ENCODE results near the gene NECAP2. TPM values are rescaled to one million over a fixed set of nuclear protein-coding genes. Genes with fewer than 3 reads are reported as not detected.

NECAP2 gene
- total RNA-seq, 1 donor from 2014 or later, result 48.2 TPM

DNA sequence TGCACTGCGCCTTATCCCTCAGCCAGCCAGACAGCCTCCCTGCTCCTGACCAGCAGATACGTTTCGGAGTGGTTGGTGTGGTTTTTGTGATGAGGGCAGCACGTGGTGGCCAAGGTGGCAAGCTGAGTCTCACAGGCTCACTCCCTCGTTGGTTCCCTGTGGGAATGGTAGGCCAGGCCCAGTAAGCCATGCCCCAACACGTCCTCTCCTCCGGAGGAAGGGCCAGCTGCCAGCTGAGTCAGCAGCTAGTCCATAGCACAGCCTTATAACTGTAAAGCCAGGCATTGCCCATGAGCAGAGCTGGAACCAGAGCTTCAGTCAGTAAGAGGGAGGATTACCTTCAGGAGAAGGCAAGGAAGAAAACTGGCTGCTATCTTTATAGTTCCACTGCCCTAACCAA lies 43.9 kb upstream of the NECAP2 start:
- Mint-ChIP-seq H3K9me3 (no peaks in the 10 kb centered on the region), H3K4me1 (ENCODE audit: unreplicated experiment) (peaks cover 13% of the 10 kb centered on the region), H3K4me3 (no peak overlapping the region), H3K27ac (no peak overlapping the region), H3K36me3 (peaks cover 12% of the 10 kb centered on the region), H3K27me3 (no peaks in the 10 kb centered on the region)
- TF ChIP-seq, protein P1, sequence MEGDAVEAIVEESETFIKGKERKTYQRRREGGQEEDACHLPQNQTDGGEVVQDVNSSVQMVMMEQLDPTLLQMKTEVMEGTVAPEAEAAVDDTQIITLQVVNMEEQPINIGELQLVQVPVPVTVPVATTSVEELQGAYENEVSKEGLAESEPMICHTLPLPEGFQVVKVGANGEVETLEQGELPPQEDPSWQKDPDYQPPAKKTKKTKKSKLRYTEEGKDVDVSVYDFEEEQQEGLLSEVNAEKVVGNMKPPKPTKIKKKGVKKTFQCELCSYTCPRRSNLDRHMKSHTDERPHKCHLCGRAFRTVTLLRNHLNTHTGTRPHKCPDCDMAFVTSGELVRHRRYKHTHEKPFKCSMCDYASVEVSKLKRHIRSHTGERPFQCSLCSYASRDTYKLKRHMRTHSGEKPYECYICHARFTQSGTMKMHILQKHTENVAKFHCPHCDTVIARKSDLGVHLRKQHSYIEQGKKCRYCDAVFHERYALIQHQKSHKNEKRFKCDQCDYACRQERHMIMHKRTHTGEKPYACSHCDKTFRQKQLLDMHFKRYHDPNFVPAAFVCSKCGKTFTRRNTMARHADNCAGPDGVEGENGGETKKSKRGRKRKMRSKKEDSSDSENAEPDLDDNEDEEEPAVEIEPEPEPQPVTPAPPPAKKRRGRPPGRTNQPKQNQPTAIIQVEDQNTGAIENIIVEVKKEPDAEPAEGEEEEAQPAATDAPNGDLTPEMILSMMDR (conservative IDR thresholded peaks at IDR 0.05), result no peak
- no peak for DNase-seq (ENCODE audit: extremely low spot score, unreplicated experiment)

DNA sequence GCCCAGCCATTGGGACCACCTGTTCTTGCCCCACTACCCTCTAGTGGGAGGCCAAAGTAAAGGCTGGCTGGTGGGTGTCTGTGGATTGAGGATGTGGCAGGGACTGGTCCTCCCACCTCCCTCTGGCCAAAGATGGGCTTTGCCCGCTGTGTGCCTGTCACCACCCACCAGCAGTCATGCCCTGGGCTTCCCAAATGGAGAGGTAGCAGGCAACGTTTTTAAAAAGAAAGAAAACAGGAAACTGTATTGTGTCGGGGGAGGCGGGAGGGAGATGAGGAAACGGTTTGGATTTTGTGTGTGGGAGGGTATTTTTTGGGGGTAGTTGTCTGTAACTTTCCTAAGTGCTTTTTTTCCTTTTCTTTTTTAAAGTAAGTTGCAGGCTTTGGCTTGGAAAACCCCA lies 43.4 kb upstream of the NECAP2 start:
- H3K4me1 Mint-ChIP-seq (ENCODE audit: unreplicated experiment), result peaks cover 11% of the 10 kb centered on the region
- no peaks in the 10 kb centered on the region for H3K27me3 Mint-ChIP-seq
- no peak for DNase-seq (ENCODE audit: extremely low spot score, unreplicated experiment)
- no peaks in the 10 kb centered on the region for H3K9me3 Mint-ChIP-seq
- no peak overlapping the region for H3K4me3 Mint-ChIP-seq
- peaks cover 12% of the 10 kb centered on the region for H3K36me3 Mint-ChIP-seq
- TF ChIP-seq, protein P1 (conservative IDR thresholded peaks at IDR 0.05), result no peak
- H3K27ac Mint-ChIP-seq, result no peak overlapping the region

DNA sequence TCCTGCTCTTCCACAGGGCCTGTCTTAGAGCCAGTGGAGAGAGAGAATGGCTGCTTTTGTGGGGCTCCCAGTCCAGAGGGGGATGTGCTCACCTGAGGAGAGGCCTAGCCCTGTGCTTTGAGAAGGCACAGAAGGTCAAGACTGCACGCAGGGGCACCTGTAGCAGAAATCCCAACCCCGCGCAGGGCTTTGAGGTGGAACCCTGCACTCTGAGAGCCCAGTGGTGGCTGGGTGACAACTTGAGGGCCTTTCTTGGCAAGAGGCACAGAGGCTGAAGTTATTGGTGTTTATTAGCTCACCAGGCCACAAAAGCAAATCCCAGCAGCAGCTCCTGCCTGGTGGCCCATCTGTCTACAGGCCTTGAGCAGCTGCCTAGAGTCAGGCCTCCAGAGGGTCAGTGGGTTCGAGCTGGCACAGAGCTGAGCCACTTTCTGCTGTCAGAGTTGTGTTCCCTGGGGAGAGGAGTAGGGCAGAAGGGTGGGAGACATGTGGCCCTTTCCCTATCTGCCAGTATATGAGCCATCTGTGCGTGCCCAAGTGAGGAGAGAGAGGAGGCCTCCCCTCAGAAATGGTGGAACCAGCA lies 42.1 kb upstream of the NECAP2 start:
- H3K27me3 Mint-ChIP-seq, result no peaks in the 10 kb centered on the region
- H3K36me3 Mint-ChIP-seq, result peaks cover 4% of the 10 kb centered on the region
- no peaks in the 10 kb centered on the region for H3K4me1 Mint-ChIP-seq (ENCODE audit: unreplicated experiment)
- DNase-seq (ENCODE audit: extremely low spot score, unreplicated experiment), result no peak
- H3K4me3 Mint-ChIP-seq, result no peak overlapping the region
- no peak overlapping the region for H3K27ac Mint-ChIP-seq
- H3K9me3 Mint-ChIP-seq, result no peaks in the 10 kb centered on the region
- TF ChIP-seq, protein P1 (conservative IDR thresholded peaks at IDR 0.05), result no peak

DNA sequence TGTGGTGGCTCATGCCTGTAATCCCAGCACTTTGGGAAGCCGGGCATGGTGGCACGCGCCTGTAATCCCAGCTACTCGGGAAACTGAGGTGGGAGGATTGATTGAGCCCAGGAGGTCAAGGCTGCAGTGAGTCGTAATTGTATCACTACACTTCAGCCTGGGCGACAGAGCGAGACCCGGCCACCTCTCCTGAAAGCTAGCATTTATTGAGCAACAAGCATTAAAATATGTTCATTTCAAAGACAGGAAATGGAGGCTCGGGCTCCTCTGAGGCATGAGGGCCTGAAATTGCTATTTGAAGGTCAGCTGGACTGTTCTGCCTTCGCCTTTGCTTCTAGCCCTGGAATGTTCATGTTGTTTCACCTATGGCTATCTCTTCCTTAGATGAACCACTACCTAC lies 37.8 kb upstream of the NECAP2 start:
- no peak overlapping the region for H3K4me3 Mint-ChIP-seq
- no peaks in the 10 kb centered on the region for H3K9me3 Mint-ChIP-seq
- no peaks in the 10 kb centered on the region for H3K27me3 Mint-ChIP-seq
- DNase-seq (ENCODE audit: extremely low spot score, unreplicated experiment), result no peak
- H3K4me1 Mint-ChIP-seq (ENCODE audit: unreplicated experiment), result no peaks in the 10 kb centered on the region
- no peak overlapping the region for H3K27ac Mint-ChIP-seq
- no peaks in the 10 kb centered on the region for H3K36me3 Mint-ChIP-seq
- TF ChIP-seq, protein P1 (conservative IDR thresholded peaks at IDR 0.05), result no peak

DNA sequence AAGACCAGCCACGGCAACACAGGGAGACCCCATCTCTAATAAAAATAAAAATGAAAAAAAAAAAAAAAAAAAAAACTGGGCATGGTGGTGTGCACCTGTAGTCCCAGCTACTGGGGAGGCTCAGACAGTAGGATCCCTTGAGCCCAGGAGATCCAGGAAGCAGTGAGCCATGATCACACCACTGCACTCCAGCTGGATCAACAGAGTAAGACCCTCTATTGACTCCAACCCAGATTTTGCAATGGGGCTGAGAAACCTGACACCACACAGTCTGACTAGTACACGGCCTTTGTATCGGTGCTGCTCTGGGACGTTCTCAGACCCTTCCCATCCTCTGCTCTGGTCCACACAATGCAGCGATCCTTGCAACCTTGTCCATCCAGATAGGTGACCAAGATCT lies 35.1 kb upstream of the NECAP2 start:
- TF ChIP-seq, protein P1 (conservative IDR thresholded peaks at IDR 0.05), result no peak
- no peak for DNase-seq (ENCODE audit: extremely low spot score, unreplicated experiment)
- H3K36me3 Mint-ChIP-seq, result no peaks in the 10 kb centered on the region
- no peak overlapping the region for H3K4me3 Mint-ChIP-seq
- no peak overlapping the region for H3K27ac Mint-ChIP-seq
- no peaks in the 10 kb centered on the region for H3K27me3 Mint-ChIP-seq
- H3K4me1 Mint-ChIP-seq (ENCODE audit: unreplicated experiment), result no peaks in the 10 kb centered on the region
- no peaks in the 10 kb centered on the region for H3K9me3 Mint-ChIP-seq

DNA sequence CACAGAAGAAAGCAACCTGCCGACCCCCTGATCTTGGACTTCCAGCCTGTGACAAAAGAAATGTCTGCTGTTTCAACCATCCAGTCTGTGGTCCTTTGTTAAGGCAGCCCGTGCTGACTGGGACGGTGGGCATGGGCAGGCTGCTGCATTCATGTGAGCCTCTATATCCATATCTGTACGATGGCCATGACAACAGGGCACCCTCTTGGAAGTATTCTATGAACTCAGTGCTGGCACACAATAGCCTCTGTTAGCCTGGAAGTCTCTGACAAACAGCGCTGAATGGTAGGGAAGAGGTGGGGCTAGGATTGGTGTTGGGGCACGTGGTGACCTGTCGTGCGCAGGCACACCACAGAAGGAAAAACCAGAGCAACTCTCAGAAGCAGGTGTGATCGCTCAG lies 33.7 kb upstream of the NECAP2 start:
- H3K4me1 Mint-ChIP-seq (ENCODE audit: unreplicated experiment), result no peaks in the 10 kb centered on the region
- H3K36me3 Mint-ChIP-seq, result no peaks in the 10 kb centered on the region
- peaks cover 5% of the 10 kb centered on the region for H3K27me3 Mint-ChIP-seq
- no peak overlapping the region for H3K4me3 Mint-ChIP-seq
- DNase-seq (ENCODE audit: extremely low spot score, unreplicated experiment), result no peak
- TF ChIP-seq, protein P1 (conservative IDR thresholded peaks at IDR 0.05), result no peak
- no peak overlapping the region for H3K27ac Mint-ChIP-seq
- no peaks in the 10 kb centered on the region for H3K9me3 Mint-ChIP-seq

All from type B pancreatic cell (in vitro differentiated cells).